NCI-H1092 (cell line): Measurements from ENCODE around the gene TTLL11.

Experiments used
- DNase-seq: peaks from one replicate; lab custom pipeline; 2025; lab: John Stamatoyannopoulos, UW

TTLL11 gene

GRCh38 chr9:121785673-121786542 is 307.2 kb downstream of the TTLL11 start:
- DNase-seq, result no peak

- no peak for DNase-seq
Observed at GRCh38 chr9:121784731-121785411, 308.2 kb downstream of the TTLL11 start.

- DNase-seq, result no peak
Observed at GRCh38 chr9:121783521-121784507, 309.3 kb downstream of the TTLL11 start.

GRCh38 chr9:121783111-121783510 is 310.0 kb downstream of the TTLL11 start:
- no peak for DNase-seq

GRCh38 chr9:121782514-121783110 is 310.5 kb downstream of the TTLL11 start:
- DNase-seq, result no peak

GRCh38 chr9:121781701-121782464 is 311.2 kb downstream of the TTLL11 start:
- no peak for DNase-seq

GRCh38 chr9:121781145-121781548 is 312.0 kb downstream of the TTLL11 start:
- no peak for DNase-seq

GRCh38 chr9:121780177-121781040 is 312.7 kb downstream of the TTLL11 start:
- DNase-seq, result no peak

GRCh38 chr9:121779381-121780117 is 313.6 kb downstream of the TTLL11 start:
- DNase-seq, result no peak

GRCh38 chr9:121778252-121779225 is 314.6 kb downstream of the TTLL11 start:
- DNase-seq, result no peak

GRCh38 chr9:121776739-121777637 is 316.1 kb downstream of the TTLL11 start:
- no peak for DNase-seq

GRCh38 chr9:121776001-121776738 is 316.9 kb downstream of the TTLL11 start:
- no peak for DNase-seq

- DNase-seq, result no peak
Observed at GRCh38 chr9:121774715-121775613, 318.1 kb downstream of the TTLL11 start.

GRCh38 chr9:121773954-121774714 is 319.0 kb downstream of the TTLL11 start:
- DNase-seq, result no peak
